Activated CD4-positive, CD25-positive, alpha-beta regulatory T cell treated with anti-CD3 and anti-CD28 coated beads, Interleukin-2, amount 50 U/mL, for 24 hours (primary cell): Measurements from ENCODE around the gene RPRD1B.

ENCODE experiments used
- ATAC-seq, 2 donors: fragments of 150-1000 bp; cut with Tn5 transposase; one replicate each; pipeline ENCODE4 v1.10.0; 2021; ENCODE audit warnings: mild to moderate bottlenecking in 1 of 2, moderate library complexity in 1 of 2

RPRD1B gene

GRCh38 chr20:38137441-38138037 lies 104.0 kb downstream of the RPRD1B start:
- ATAC-seq = no peak

GRCh38 chr20:38138086-38138778 lies 104.7 kb downstream of the RPRD1B start:
- no peak for ATAC-seq

DNA sequence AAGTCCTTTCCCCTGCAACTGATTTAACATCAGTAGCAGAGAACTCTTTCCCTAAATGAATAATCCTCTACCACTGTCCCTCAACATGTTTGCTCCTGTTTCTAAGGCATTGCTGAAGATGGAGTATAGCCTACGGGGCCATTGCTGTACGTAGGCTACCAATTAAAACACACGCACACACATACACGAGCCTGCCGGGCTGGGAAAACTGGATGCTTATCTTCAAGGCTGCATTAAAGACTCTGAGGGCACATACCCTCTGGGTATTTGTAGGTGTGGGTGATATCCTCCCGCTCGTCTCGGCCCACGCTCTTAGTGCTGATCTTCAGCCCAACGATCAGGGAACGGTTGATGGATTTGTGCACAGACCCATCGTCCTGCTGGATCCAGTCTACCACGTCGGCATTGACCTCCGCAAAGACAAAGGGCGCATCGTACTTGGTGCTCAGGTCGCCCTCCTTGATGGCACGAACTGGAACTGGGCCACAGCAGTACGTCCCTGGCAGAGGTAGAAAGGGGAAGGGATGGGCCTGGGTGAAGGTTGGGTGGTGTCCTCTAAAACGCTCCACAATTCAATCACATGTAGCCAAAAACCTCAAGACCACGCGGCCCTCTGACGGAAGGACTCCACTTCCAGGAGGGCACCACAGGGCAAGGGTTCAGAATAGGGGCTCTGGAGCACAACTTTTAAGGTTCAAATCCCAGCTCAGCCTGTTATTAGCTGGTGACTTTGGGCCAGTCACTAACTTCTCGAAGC lies 105.8 kb downstream of the RPRD1B start:
- ATAC-seq = no peak

GRCh38 chr20:38139977-38140753 lies 106.6 kb downstream of the RPRD1B start:
- no peak for ATAC-seq

DNA sequence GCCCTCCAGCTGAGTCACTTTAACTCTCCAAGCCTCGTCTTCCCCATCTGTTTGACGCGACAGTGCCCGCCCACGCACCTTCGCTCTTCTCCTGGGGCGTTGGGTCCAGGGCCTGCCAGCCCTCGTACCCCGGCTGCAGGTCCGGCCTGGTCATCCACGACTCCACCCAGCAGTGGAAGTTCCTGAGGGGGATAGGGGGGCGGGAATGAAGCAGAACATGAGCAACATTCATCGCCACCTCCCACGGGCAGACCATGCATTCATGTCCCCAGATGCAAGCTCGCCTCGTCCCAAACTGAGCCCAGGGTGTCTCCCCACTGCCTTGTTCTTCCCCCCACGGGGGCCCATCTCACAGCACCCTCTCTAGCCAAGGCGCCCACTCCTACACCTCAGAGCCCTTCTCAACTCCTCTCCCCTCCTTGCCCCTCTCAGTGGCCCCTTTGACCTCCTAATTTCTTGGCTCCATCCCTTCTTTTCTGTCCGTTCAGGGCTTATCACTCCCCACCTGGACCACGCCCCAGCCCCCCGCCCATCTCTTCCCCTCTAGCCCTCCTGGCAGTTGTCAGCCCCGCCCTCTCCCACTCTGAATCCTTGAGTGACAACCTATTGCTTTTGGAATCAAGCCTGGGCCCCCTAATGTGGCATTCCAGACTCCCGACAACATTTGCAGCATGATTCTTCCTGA lies 107.8 kb downstream of the RPRD1B start:
- ATAC-seq = no peak
